ENCODE measurements around the gene PPP1R13B.

Gene PPP1R13B

GRCh38 chr14:103881268-103882201 lies 34.2 kb upstream of the PPP1R13B start:
- H3K4me3 ChIP-seq (ENCODE audit: low read depth, low read length), result no peak overlapping the region

- no peak overlapping the region for H3K4me3 ChIP-seq (ENCODE audit: low read depth, low read length)
These were observed 33.2 kb upstream of the PPP1R13B start for GRCh38 chr14:103880348-103881267.

DNA sequence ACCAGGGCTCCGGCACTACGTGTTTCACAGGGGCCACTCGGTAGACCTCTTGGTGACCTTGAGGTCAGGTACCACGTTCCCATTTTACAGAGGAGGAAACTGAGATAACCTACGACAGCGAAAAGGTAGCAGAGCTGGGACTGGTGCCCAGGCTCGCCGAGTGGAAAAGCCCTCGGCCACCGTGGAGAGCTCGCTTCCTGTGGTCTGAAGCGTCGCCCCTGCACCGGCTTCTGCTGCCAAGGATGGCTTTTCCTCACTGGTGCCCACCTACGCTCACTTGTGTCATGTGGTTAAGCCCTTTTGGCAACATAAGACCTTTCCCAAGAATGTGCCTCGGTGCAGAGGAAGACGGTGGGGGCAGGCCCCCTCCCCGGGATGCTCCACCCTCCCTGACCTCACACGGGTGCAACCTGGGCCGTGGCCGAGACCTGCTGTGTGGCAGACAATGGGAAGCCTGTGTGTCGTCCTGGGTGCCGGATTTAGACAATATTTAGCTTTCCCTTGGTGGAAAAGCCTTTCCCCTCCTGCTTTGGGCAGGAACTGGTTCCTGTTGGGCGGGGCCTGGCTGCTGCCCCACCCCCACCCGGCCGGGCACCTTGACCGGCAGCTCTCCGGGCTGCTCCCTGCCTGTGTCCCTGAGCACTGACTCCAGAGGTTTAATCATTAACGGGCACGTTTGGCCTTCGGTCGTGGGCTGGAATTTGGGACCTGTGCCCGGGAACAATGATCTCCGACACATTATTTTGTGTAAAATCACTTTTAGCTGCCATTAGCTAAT lies 32.4 kb upstream of the PPP1R13B start:
- H3K4me3 ChIP-seq (ENCODE audit: low read depth, low read length), result no peak overlapping the region

- H3K4me3 ChIP-seq (ENCODE audit: low read depth, low read length), result no peak overlapping the region
These were observed 31.8 kb upstream of the PPP1R13B start for GRCh38 chr14:103879118-103879569.

GRCh38 chr14:103878180-103878579 lies 30.8 kb upstream of the PPP1R13B start:
- H3K4me3 ChIP-seq (ENCODE audit: low read depth, low read length), result no peak overlapping the region

DNA sequence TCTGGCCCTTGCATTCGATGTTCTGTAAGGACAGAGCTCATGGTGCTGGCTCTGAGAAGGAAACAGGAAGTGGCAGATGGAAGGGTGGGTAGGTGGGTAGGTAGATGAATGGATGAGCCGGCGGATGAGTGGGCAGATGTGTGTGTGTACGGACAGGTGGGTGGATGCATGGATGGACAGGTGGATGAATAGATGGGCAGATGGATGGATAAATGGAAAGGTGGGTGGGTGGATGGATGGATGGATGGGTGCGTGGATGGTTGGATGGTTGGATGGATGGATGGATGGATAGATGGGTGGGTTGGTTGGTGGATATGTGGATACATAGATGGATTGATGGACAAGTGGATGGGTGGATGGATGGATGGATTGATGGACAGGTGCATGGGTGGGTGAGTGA lies 27.6 kb upstream of the PPP1R13B start:
- H3K4me3 ChIP-seq (ENCODE audit: low read depth, low read length), result no peak overlapping the region

- H3K4me3 ChIP-seq (ENCODE audit: low read depth, low read length), result no peak overlapping the region
These were observed 25.2 kb upstream of the PPP1R13B start for GRCh38 chr14:103872481-103873113.

DNA sequence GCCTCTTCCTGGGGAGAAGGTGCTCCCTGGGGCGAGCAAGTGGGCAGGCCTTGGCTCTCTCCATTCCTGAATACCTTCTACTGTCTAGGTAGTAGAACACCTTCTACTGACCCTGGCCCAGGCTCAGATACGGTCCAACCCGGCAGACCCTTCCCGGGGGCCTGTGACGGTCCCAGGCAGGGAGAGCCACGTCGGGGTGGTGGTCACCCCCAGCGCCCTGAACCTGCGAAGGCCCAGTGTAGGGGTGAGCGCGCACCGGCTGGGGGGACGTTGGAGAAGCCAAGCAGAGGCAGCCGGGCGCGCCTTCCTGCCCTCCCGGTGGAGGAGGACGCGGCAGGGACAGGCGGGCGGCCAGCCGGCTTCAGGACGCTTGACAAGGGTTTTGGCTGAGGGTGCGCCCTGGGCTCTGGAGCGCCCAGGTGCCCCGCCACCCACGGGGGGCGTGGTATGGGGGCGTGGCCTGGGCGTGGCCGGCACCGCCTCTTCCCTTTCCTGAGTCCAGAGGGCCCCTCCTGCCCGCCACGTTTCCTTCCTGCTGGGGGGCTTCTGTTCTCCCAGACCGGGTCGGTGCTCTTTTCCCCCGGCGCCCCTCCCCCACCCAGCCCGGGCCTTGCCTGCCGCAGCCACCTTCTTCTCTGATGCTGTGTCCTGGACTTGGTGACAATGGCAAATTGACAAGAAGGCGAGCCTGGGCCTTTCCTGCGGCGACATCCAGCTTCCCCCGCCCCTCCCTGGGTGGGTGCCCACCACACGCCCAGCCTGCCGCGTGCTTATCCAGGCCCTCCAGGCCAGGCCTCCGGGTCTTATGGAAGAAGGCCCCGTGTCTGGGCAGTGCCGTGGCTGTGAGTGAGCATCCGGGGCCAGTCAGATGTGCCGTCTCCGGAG lies 24.5 kb upstream of the PPP1R13B start:
- H3K4me3 ChIP-seq (ENCODE audit: low read depth, low read length), result no peak overlapping the region

DNA sequence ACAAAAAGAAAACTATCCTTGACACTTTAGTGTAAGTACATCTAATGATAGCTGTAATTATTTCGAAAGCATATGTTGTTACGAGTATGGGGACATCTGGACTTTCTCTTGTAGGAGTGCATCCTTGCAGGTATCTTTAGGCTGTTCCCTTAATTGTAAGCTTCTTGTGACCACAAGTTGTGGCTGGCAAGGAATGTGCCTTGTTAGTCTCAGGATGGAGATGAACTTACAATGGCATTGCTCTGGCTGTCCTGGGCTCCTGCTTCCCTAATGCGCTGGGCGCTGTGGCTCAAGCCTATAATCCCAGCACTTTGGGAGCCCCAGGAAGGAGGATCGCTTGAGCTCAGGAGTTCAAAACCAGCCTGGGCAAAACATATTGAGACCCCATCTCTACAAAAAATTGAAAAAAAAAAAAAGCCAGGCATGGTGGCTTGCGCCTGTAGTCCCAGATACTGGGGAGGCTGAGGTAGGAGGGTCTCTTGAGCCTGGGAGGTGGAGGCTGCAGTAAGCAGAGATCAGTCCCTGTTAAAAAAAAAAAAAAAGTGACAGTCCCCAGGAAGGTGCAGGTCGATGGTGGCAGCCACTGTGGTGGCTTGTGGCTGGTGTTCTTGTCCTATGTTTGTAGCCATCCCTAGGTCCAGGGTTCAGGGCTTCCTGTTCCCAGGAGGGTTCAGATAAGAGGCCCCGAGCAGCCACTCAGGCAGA lies 23.7 kb upstream of the PPP1R13B start:
- no peak overlapping the region for H3K4me3 ChIP-seq (ENCODE audit: low read depth, low read length)

- H3K4me3 ChIP-seq (ENCODE audit: low read depth, low read length), result no peak overlapping the region
These were observed 22.9 kb upstream of the PPP1R13B start for GRCh38 chr14:103870144-103870876.

GRCh38 chr14:103869406-103870143 lies 22.2 kb upstream of the PPP1R13B start:
- H3K4me3 ChIP-seq (ENCODE audit: low read depth, low read length), result no peak overlapping the region

- H3K4me3 ChIP-seq (ENCODE audit: low read depth, low read length), result no peak overlapping the region
These were observed 21.0 kb upstream of the PPP1R13B start for GRCh38 chr14:103868242-103868897.

- no peak overlapping the region for H3K4me3 ChIP-seq (ENCODE audit: low read depth, low read length)
These were observed 20.2 kb upstream of the PPP1R13B start for GRCh38 chr14:103867523-103867953.

DNA sequence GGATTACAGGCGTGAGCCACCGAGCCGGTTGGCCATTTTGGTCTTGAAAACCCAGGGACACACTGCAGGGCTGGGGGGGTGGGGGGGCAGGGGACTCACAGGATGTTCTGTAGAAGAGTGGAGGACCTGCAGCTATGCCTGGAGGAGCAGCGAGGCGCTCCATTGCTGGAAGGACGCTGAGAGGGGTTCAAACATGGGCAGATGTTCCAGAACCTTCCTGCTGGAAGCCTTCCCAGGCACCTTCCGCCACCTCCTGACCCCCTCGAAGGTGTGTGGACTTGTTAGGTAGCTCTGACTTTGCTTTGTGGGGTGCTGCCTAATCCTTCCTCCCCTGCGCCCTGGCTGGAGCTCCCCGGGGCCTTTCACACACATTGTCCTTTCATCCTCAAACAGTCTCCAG lies 19.6 kb upstream of the PPP1R13B start:
- H3K4me3 ChIP-seq (ENCODE audit: low read depth, low read length), result no peak overlapping the region

- no peak overlapping the region for H3K4me3 ChIP-seq (ENCODE audit: low read depth, low read length)
These were observed 15.9 kb upstream of the PPP1R13B start for GRCh38 chr14:103863245-103863644.

GRCh38 chr14:103862393-103862782 lies 15.0 kb upstream of the PPP1R13B start:
- no peak overlapping the region for H3K4me3 ChIP-seq (ENCODE audit: low read depth, low read length)

All from iPS-11a (cell line).